ENCODE results near the gene MAD1L1.

DNA sequence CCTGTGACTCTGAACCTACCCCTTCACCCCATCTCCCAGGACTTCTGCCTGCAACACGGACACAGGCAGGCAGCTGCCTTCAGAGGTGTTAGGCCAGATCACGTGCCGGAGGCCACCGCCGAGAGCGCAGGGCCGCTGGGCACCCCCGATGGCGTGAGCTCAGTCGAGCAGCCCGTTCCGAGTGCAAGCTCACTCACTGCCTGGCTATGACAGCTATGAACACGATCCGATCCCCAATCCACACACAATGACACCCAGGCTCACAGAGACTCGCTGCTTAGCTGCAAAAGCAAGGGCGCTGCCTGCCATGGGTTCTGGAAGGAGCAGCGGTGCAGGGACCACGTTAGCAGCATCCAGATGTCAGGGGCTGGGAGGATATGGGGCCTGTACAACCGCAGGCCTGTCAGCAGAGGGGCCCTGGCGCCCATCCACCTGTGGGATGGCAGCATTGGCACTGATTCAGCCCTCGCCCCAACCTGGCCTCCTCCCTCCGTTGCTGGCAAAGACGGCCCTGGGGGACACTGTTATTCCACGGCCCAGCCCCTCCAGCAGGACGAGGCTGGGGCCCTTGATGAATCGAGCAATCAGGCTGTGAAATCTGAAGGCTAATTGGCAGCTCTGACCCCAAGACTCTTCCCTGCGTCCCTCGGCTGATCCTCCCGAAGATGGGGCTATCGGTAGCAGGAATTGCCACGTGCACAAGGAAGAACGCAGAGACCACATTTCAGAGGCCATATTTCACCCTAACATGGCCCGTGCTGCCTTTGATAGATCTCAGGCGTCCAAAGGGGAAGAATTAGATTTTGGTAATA is 332.6 kb downstream of the MAD1L1 start:
- TF ChIP-seq, protein P1, sequence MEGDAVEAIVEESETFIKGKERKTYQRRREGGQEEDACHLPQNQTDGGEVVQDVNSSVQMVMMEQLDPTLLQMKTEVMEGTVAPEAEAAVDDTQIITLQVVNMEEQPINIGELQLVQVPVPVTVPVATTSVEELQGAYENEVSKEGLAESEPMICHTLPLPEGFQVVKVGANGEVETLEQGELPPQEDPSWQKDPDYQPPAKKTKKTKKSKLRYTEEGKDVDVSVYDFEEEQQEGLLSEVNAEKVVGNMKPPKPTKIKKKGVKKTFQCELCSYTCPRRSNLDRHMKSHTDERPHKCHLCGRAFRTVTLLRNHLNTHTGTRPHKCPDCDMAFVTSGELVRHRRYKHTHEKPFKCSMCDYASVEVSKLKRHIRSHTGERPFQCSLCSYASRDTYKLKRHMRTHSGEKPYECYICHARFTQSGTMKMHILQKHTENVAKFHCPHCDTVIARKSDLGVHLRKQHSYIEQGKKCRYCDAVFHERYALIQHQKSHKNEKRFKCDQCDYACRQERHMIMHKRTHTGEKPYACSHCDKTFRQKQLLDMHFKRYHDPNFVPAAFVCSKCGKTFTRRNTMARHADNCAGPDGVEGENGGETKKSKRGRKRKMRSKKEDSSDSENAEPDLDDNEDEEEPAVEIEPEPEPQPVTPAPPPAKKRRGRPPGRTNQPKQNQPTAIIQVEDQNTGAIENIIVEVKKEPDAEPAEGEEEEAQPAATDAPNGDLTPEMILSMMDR (IDR thresholded peaks at IDR 0.05; ENCODE audit: insufficient read depth, low read depth, low read length) = no peak
- TF ChIP-seq EZH2 (IDR thresholded peaks at IDR 0.05; ENCODE audit: insufficient read depth, low read length) = no peak
